NCI-H526 treated with DMSO at 0.1 percent for 48 hours (cell line): ENCODE results near the gene LAPTM5.

ENCODE experiments used
- DNase-seq: peaks from one replicate; lab custom pipeline; 2025; lab: John Stamatoyannopoulos, UW

LAPTM5 gene

DNA sequence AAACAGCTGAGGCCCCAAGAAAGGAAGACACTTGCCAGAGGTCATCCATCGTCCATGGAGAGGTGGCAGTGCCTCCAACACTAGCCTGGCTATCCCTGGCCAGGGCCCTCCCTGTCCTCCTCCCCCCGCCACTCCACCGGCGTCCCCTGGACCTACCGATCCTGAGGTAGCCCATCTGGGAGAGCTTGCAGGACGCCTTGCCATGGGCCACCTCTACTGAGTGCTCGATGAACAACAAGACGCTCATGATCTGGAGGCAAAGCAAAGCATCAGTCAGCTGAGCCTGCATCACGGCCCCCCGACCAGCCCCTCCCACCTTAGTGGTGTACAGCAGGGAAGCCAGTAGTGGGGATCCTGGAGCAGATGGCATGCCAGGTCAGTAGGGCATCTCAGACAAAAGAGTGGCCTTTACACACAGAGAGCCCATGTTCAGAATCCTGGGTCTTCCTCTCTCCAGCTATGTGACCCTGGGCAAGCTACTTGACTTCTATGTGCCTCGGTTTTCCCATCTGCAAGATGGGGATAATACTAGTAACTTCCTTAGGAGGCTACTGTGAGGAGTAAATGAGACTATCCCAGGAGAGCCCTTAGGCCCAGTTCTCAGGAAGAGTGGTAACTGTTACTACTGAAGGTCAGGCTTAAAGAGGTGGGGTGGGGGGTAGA lies 15.1 kb downstream of the LAPTM5 start:
- no peak for DNase-seq

- no peak for DNase-seq
Measured at GRCh38 chr1:30741239-30741894, 16.2 kb downstream of the LAPTM5 start.

- no peak for DNase-seq
Measured at GRCh38 chr1:30740251-30741238, 17.0 kb downstream of the LAPTM5 start.

DNA sequence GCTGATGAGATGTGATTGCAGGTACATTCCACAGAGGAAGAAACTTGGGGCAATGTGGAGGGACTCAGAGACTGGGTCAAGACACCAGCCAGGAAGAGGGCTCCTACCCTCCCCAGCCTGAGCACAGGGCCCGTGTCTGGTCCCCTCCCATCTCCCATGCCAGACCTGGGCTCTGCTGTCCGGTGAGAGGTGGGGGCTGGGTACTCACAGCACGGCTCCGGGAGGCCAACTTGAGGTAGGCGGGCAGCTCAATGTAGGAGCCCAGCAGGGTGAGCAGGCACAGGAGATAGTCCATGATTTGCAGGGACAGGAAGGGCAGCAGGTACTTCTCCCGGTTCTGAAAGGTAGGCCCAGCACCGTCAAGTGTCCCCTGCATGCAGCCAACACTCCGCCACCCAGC lies 18.0 kb downstream of the LAPTM5 start:
- no peak for DNase-seq

GRCh38 chr1:30738715-30739559 lies 18.6 kb downstream of the LAPTM5 start:
- DNase-seq, result no peak

GRCh38 chr1:30738040-30738714 lies 19.4 kb downstream of the LAPTM5 start:
- DNase-seq, result no peak

DNA sequence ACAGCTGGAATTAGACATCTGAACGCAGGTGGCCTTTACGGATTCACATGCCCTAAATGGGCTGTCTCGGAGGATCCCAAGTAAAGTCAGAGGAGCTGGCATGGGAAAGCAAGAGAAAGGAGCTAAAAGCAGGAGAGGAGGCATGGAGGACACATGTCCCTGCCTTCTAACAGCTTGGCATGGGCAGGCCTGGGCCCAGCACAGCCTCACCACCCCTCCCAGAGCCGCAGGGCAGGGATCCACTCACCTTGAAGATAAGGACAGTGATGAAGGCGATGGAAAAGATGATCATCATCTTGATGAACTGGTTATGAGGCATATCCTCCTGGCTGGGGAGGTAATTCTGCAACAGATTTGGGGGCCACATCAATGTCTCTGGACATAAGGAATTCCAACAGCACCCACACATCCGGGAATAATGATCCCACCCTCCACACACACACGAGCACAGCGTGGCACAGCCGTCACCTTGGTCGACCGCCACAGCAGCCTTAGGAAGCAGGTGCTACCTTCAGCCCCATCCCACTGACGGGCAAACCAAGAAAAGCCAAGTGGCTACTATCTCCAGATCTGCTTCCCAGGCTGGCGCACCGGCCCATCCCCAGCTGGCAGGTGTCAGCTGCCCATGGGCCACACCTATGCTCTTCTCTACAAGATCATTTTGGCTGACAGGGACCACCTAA lies 20.1 kb downstream of the LAPTM5 start:
- DNase-seq, result no peak

DNA sequence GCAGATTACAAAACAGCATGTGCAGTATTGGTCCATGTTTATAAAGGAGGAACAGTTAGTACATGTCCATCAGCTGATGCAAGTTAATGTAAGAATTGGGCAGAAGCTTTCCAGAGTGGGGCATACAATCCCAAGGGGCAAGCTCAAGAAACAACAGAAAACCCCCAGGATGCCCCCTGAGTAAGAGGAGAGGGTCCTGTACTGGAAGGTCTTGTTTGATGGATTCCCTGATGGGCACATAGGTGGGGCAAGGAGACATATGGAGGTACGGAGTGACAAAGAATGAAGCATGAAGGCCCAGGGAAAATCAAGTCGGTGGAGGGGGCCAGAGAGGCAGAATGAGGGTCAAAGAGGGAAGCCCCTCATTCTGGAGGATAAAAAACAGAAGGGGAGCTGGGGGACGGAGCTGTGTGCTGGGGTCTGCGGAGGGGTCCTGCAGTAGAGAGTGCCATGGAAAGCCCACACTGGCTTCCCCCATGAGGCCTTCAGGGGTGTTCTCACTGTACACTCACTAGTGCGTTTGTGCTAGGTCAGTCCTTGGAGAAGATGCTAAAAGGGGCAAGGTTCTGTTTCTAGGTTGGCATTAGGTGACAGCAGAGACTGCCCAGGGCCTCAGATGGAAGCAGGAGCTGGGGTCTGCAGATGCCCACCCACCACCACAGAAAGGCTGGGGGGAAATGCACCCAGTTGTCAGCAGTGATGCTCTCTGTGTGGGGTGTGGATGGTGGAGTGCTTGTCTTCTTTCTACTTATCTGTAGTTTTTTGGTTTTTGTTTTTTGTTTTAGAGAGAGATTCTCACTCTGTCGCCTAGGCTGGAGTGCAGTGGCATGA lies 21.7 kb downstream of the LAPTM5 start:
- no peak for DNase-seq

GRCh38 chr1:30735124-30735523 lies 22.4 kb downstream of the LAPTM5 start:
- DNase-seq, result no peak

GRCh38 chr1:30734580-30734979 lies 23.0 kb downstream of the LAPTM5 start:
- no peak for DNase-seq

DNA sequence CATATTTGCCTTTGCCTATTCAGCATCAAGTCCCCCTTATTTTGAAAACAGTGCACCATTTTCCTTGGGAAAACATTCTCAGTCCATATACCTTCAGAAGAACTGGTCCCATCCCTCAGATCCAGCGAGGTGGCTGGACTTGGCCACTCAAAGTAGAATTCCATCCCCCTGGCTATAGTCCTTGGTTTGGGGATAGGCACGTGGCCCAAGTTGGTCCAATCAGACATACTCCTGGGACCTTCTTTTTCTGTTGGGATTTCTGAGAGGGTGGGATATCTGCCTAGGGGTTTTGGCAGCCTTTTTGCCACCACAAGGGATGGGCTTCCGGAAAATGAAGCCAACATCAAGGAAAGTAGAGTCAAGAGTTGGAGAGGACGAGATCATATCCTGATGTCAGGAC lies 23.5 kb downstream of the LAPTM5 start:
- no peak for DNase-seq

DNA sequence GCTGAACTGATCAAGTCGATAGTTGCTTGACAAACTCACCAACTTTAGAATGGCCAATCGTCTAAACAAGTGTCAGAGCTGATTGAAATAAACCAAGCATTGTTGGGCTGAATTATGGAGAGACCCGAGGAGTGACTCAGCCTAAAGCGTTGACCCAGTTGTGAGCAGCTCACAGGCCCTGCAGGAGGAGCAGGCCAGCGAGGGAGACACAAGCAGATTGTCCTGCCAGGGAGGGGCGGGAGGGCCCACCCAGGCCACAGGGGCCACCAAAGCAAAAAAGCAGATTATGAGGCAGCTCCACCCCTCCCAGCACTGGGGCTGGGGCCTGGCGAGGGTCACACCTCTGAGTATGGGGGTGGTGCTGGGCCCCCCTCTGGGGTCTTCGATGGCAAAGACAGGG lies 24.1 kb downstream of the LAPTM5 start:
- DNase-seq, result no peak

DNA sequence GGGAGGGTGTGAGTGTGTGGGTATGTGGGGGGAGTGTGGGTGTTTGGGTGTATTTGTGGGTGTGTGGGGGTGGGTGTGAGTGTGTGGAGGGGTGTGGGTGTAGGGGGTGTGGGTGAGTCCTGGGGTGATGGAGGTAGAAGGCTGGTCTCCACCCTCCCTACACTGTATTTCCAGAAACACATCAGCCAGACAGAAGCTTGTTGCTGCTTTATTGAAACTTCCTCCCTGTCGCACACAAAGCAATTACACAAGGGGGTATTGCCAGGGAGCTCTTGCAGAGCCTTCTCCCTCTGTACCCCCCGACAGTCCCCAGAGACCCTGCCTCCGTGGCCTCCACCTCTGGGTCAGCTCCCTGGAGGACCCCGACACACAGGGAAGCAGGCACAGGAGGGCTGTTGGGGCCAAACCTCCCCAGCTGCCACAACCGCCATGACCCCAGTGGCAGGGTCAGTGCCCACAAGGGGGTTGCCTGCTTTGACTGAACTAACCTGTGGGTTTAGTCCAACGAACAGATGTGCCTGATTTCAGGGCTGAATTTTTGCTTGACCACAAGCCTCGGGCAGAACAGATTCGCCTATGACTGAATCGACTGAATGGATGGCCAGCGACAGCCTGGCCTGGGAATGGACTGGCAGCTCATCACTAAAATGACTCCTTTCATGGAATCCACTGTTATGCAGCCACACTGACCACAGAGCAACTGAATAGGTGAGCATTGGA lies 25.1 kb downstream of the LAPTM5 start:
- no peak for DNase-seq

DNA sequence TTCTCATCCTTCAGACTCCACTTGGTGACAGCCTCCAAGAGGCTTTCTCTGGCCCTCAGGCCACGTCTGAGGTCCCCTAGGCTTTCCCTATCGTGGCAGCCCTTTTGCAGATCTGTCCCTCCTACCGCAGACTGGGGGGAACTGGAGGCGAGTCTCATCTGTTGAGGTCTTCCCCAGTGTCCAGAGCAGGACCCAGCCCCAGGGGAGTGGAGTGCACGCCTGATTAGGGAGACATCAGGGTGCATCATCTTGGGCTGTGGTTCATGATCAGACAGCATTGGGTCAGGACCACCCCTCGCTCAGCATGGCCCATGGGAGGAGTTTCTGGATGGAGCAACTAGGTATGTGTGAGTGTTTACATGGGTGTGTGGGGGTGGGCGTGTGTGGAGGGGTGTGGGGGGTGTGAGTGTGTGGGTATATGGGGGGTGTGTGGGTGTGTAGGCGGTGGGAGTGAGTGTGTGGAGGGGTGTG lies 25.7 kb downstream of the LAPTM5 start:
- no peak for DNase-seq

DNA sequence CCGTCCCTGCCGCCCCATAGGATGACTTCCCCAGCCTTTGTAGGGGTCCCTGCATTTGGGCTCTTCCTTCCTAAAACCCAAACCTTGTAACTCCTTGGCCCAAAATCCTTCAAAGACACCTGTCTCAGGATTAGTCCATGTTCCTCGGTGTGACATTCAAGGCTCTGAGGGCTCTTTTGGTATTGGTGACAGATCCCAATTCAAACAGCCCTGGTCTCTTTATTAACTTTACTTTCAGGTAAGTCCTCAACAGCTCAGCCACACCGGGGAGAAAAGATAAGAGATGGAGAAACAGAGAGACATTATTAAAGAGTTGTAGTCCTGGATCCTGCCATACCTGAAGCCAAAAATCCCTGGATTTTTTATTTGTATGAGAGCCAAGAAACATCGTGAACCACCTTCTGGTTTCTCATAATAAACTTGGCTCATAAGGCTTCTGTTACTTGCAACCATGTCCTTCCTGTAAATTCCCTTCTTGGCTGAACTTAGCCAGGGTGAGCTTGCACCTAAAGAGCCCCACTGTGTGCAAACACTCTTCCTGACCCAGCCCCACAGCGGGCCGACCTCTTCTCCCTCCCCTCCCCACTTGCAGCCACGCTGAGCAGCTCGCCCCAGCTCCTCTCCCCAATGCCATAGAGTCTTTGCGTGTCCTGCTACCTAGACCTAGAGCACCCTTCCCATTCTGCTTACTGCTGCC lies 26.3 kb downstream of the LAPTM5 start:
- no peak for DNase-seq

GRCh38 chr1:30730346-30731108 lies 27.0 kb downstream of the LAPTM5 start:
- DNase-seq, result no peak

DNA sequence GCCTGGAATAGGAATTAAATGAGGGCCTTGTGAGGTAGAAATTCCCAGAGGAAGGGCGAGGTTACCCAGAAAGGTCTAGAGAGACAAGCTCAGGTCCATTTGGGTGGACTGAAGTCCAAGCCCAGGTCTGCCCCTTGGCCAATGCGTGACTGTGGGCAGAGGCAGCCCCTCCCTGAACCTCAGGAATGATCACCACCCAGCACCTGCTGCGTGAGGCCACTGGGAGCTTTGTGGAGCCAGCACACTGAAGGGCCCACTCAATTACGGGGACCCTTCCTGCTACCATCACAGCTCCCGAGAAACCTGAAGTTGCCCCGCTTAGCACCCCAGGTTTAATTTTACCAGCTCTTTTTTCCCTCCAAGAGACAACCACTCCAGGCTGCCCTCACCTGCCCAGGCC lies 27.7 kb downstream of the LAPTM5 start:
- no peak for DNase-seq
